Endothelial cell of umbilical vein (primary cell): ENCODE data around the gene ZNF620. TPM values are rescaled to one million over a fixed set of nuclear protein-coding genes. Genes with fewer than 3 reads are reported as not detected.

Source experiments
- BruUV-seq: library from RNA; stranded (reverse); fragments of 400-500 nt; replicated peaks from 2 replicates; lab custom pipeline; 2021; lab: Mats Ljungman, UMichigan
- CTCF ChIA-PET: fragments of 300-600, 350-600 bp; sonication (Branson Sonifier 250); formaldehyde crosslinking; loops from one replicate; lab custom pipeline; 2021; ENCODE audit warnings: antibody characterized with exemption, inconsistent platforms; lab: Charles Lee
- POLR2A ChIA-PET: fragments of 300-600, 350-600 bp; sonication (Branson Sonifier 250); formaldehyde crosslinking; loops from one replicate; lab custom pipeline; 2021; ENCODE audit warnings: antibody characterized with exemption, inconsistent platforms; lab: Charles Lee
- DNase-seq: peaks from one replicate; pipeline ENCODE4 v3.0.0-alpha.2; 2011; ENCODE audit warnings: low read depth, low spot score
- FAIRE-seq: peaks from 2 replicates; lab custom pipeline; 2011; peaks lifted over from hg19 to GRCh38; lab: Jason Lieb, UNC
- H2AFZ ChIP-seq: 2 replicates; pipeline ENCODE4 v1.6.0; 2012; ENCODE audit warnings: low read depth, low read length, control low read depth, inconsistent platforms
- H3K27ac ChIP-seq: 2 replicates; pipeline ENCODE4 v1.5.1; 2011; ENCODE audit warnings: low read depth, mild to moderate bottlenecking, control low read depth, low read length, moderate library complexity; ENCODE audit not compliant: insufficient read depth
- H3K27me3 ChIP-seq, 2 experiments: 2 replicates each; pipeline versions ENCODE4 v1.6.0 to v1.6.1; 2011; ENCODE audit warnings: low read length in 2 of 2, mixed read lengths in 1 of 2; ENCODE audit not compliant: control insufficient read depth in 2 of 2, insufficient read depth in 2 of 2
- H3K36me3 ChIP-seq, 2 experiments: 2 replicates in 1 of 2; 3 replicates in 1 of 2; pipeline ENCODE4 v1.5.1; 2011; ENCODE audit warnings: low read length in 2 of 2, mild to moderate bottlenecking in 1 of 2, moderate library complexity in 1 of 2; ENCODE audit not compliant: control insufficient read depth in 2 of 2, insufficient read depth in 2 of 2; ENCODE audit errors: extremely low read depth in 1 of 2
- H3K4me1 ChIP-seq: 3 replicates; pipeline ENCODE4 v1.5.1; 2011; ENCODE audit warnings: mild to moderate bottlenecking, low read length; ENCODE audit not compliant: control insufficient read depth, insufficient read depth; ENCODE audit errors: extremely low read depth
- H3K4me2 ChIP-seq: 2 replicates; pipeline ENCODE4 v1.6.1; 2011; ENCODE audit warnings: low read length, control low read depth, mixed read lengths; ENCODE audit not compliant: insufficient read depth
- H3K4me3 ChIP-seq, 3 experiments: fragments of 200-600 bp in 1 of 3; sonication (generic), shearing (Covaris generic) in 1 of 3; replicated peaks in 1 of 3; 2 replicates each; pipeline ENCODE4 v1.5.1; 2011 to 2016; ENCODE audit warnings: control low read depth in 3 of 3, low read length in 3 of 3, mild to moderate bottlenecking in 2 of 3, inconsistent platforms in 1 of 3, low read depth in 1 of 3, moderate library complexity in 1 of 3; ENCODE audit not compliant: insufficient read depth in 1 of 3
- H3K79me2 ChIP-seq: 2 replicates; pipeline ENCODE4 v1.6.0; 2012; ENCODE audit warnings: low read length, inconsistent platforms; ENCODE audit not compliant: control insufficient read depth, insufficient read depth
- H3K9ac ChIP-seq: replicated peaks from 2 replicates; pipeline ENCODE3; 2011; ENCODE audit warnings: low read length, control low read depth; ENCODE audit not compliant: insufficient read depth; ENCODE audit errors: extremely low read depth
- H3K9me1 ChIP-seq: replicated peaks from 3 replicates; pipeline ENCODE4 v1.6.0; 2011; ENCODE audit warnings: mild to moderate bottlenecking, low read length; ENCODE audit not compliant: control insufficient read depth, insufficient read depth; ENCODE audit errors: extremely low read depth
- H3K9me3 ChIP-seq: replicated peaks from 2 replicates; pipeline ENCODE4 v1.5.1; 2012; ENCODE audit warnings: low read length, inconsistent platforms; ENCODE audit not compliant: control insufficient read depth, insufficient read depth
- H4K20me1 ChIP-seq: replicated peaks from 2 replicates; pipeline ENCODE3; 2011; ENCODE audit warnings: mild to moderate bottlenecking, low read length; ENCODE audit not compliant: control insufficient read depth, insufficient read depth; ENCODE audit errors: extremely low read depth
- CTCF ChIP-seq, 2 donors: IDR thresholded peaks; 1 replicate in 1 of 2; 2 replicates in 1 of 2; pipeline ENCODE4 v1.5.1; 2011; ENCODE audit warnings: low read length in 2 of 2, mild to moderate bottlenecking in 2 of 2, moderate library complexity in 2 of 2, control low read depth in 1 of 2, inconsistent platforms in 1 of 2, low read depth in 1 of 2; ENCODE audit not compliant: insufficient read depth in 1 of 2; ENCODE audit errors: extremely low read depth in 1 of 2
- EZH2 ChIP-seq: IDR thresholded peaks from 2 replicates; pipeline ENCODE4 v1.6.1; 2012; ENCODE audit warnings: borderline replicate concordance, low read depth, mild to moderate bottlenecking, moderate library complexity, low read length, inconsistent platforms; ENCODE audit not compliant: severe bottlenecking
- FOS ChIP-seq: IDR thresholded peaks from 2 replicates; pipeline ENCODE4 v1.6.1; 2011; ENCODE audit warnings: mild to moderate bottlenecking, low read length, moderate library complexity, borderline replicate concordance; ENCODE audit not compliant: insufficient read depth
- GATA2 ChIP-seq: IDR thresholded peaks from 2 replicates; pipeline ENCODE4 v1.7.0; 2011; ENCODE audit warnings: low read depth, mild to moderate bottlenecking, moderate library complexity, mixed read lengths, low read length; ENCODE audit not compliant: insufficient read length, insufficient read depth
- JUN ChIP-seq: IDR thresholded peaks from 2 replicates; pipeline ENCODE4 v1.6.1; 2011; ENCODE audit warnings: borderline replicate concordance, low read depth; ENCODE audit not compliant: insufficient read length, insufficient read depth
- MAX ChIP-seq: IDR thresholded peaks from 2 replicates; pipeline ENCODE4 v1.6.1; 2011; ENCODE audit not compliant: insufficient read depth, insufficient read length
- MYC ChIP-seq: IDR thresholded peaks from one replicate; pipeline ENCODE4 v1.6.1; 2011; ENCODE audit warnings: mild to moderate bottlenecking, low read depth, low read length
- POLR2A ChIP-seq: IDR thresholded peaks from 2 replicates; pipeline ENCODE4 v1.6.1; 2012; ENCODE audit warnings: low read depth, mild to moderate bottlenecking, control low read depth, low read length
- POLR2AphosphoS5 ChIP-seq: IDR thresholded peaks from 2 replicates; pipeline ENCODE4 v1.6.1; 2012; ENCODE audit warnings: low read depth, mild to moderate bottlenecking, control low read depth, low read length, moderate library complexity; ENCODE audit not compliant: insufficient read depth
- dilution Hi-C: fragments of 300-500 bp; cut with MboI; formaldehyde crosslinking; loops from one replicate; pipeline ENCODE4 v1.15.0; 2019; ENCODE audit warnings: low sequenced_read_pairs; ENCODE audit not compliant: extremely low pct_ligation_motif_present
- intact Hi-C: fragments of 100-400 bp; cut with micrococcal nuclease; formaldehyde crosslinking; loops from one replicate; pipeline ENCODE4 v1.10.0; 2022
- polyA plus RNA-seq, 4 experiments: library from polyadenylated mRNA; depleted of rRNA in 3 of 4; stranded (reverse) in 3 of 4; unstranded in 1 of 4; fragments of >200 nt; gene quantifications; 2 replicates each; pipeline versions ENCODE4 v1.2.1 to v1.2.3, GENCODE V29; 2011 to 2012; ENCODE audit warnings: missing spikeins in 1 of 4
- total RNA-seq: library from RNA; stranded (reverse); gene quantifications from 2 replicates; pipeline ENCODE4 v1.2.3, GENCODE V29; 2021

Gene ZNF620
- total and polyA plus RNA-seq, 2 donors (not counting 3 experiments of a cell fraction or from before 2014, with no cell fraction given): 1.9 to 4.0 TPM

GRCh38 chr3:40490916-40491315, 14.9 kb upstream of the ZNF620 start:
- Histone ChIP-seq H3K4me3 (no peak overlapping the region), H3K27ac (no peak overlapping the region), H3K4me2 (no peak overlapping the region), H3K4me1 (no peaks in the 10 kb centered on the region), H3K79me2 (no peaks in the 10 kb centered on the region), H3K9ac (no peak overlapping the region), H3K9me1 (no peaks in the 10 kb centered on the region), H3K36me3 (peaks cover 0 to 10% of the 10 kb centered on the region in 2 experiments), H2AFZ (no peak overlapping the region), H4K20me1 (no peaks in the 10 kb centered on the region), H3K27me3 (no peaks in the 10 kb centered on the region), H3K9me3 (peaks cover 6% of the 10 kb centered on the region)
- DNase-seq (no peak), FAIRE-seq (no peak)
- dilution Hi-C loops: no loop called here
- POLR2A ChIA-PET: no interaction called here
- TF ChIP-seq POLR2AphosphoS5: no peak
- no peak for TF ChIP-seq POLR2A
- TF ChIP-seq JUN: no peak
- TF ChIP-seq MYC: no peak
- TF ChIP-seq EZH2: no peak
- TF ChIP-seq FOS: no peak
- TF ChIP-seq GATA2: no peak
- TF ChIP-seq MAX: no peak
- TF ChIP-seq CTCF (IDR thresholded peaks at IDR 0.05; ENCODE audit: extremely low read depth in 1 of 2, insufficient read depth in 1 of 2, low read depth in 1 of 2, low read length in 2 of 2): no peak
- intact Hi-C loops: no loop called here
- CTCF ChIA-PET: no interaction called here
- BruUV-seq: no TSS peak
